Skin of body (tissue), 2 donors: ENCODE results near the gene UBL3. TPM values are rescaled to one million over a fixed set of nuclear protein-coding genes. Genes with fewer than 3 reads are reported as not detected.

Experiments
- DNase-seq: peaks from one replicate; lab custom pipeline; 2025; lab: John Stamatoyannopoulos, UW
- total RNA-seq: library from RNA; depleted of rRNA; stranded (reverse); fragments of >200 nt; gene quantifications from one replicate; pipeline ENCODE4 v1.2.3, GENCODE V29; 2014

UBL3 gene
- total RNA-seq, 1 donor from 2014 or later: 28.7 TPM

DNA sequence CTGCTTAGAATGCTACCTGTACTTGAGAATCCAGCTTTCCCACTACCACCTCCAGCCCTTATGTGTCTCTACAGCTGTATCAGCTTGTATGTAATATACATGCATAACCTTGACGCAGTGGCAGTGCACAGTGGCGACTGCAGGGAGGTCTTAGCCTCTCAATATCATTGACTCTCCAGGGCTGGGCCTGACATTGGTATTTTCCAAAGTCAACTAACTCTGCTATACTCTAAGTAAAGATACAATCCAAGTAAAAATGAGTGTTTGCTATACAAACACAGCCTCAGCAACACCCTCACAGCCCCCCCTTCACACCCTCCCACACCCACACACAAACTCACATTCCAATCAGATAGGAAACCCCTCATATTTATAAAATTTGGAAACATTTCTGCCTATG lies 6.7 kb upstream of the UBL3 start:
- DNase-seq: no peak

DNA sequence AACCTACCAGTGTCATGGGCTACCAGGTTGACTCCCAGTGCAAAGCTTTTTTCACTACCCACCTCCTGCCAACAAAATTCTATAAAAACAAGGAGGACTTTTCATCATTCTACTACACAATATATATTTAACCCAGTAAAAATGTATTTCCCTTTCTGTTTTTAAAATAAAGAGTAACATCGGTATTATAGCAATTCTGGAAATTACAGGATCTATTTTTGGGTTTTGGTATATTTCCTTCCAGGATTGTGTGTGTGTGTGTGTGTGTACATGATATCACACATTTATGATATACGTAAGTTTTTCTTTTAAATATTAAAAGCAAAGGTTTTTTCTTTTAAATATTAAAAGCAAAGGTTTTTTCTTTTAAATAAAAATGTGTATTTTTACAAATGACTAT lies 6.0 kb upstream of the UBL3 start:
- no peak for DNase-seq

DNA sequence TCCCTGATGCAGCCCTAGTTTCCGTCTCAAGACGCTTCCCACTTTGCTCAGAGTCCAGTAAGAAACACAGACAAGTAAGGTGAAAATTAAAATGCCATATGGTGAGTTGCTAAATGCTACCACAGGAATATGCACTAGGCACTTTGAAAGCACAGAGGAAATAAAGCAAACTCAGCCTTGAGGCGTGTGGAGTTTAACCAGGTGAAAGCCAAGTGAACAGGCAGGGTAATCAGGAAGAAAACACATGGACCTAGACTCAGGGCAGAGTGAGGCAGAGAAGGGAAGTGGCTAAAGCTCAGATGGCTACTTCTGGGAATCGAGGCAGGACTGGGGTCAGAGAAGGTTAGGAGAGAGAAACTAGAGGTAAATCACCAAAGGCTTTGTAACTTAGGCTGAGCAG lies 5.4 kb upstream of the UBL3 start:
- DNase-seq: no peak

DNA sequence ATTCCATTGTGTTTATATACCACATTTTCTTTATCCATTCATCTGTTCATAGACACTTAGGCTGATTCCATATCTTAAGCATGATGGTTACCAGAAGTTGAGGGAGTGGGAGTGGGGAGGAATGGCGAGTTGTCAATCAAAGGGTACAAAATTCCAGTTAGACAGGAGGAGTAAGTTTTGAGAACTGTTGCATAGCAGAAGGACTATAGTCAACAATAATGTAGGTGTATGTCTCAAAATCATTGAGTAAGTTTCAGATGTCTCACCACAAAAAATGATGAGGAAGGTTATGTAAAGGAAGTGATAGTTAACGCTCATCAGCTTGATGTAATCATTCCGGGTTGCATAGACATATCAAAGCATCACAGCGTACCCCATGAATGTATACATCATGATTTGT lies 4.6 kb upstream of the UBL3 start:
- DNase-seq: no peak

DNA sequence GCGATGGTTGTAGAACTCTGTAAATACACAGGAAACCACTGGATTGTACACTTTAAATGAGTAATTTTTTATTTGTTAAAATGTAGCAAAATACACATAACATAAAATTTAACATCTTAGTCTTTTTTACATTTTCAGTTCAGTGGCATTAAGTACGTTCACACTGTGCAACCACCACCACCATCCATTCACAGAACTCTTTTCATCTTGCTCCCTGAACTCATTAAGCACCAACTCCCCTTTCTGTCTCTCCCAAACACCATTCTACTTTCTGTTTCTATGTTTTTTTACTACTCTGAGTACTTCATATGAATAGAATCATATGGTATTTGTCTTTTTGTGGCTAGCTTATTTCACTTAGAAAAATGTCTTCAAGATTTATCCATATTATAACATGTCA lies 2.7 kb upstream of the UBL3 start:
- no peak for DNase-seq

DNA sequence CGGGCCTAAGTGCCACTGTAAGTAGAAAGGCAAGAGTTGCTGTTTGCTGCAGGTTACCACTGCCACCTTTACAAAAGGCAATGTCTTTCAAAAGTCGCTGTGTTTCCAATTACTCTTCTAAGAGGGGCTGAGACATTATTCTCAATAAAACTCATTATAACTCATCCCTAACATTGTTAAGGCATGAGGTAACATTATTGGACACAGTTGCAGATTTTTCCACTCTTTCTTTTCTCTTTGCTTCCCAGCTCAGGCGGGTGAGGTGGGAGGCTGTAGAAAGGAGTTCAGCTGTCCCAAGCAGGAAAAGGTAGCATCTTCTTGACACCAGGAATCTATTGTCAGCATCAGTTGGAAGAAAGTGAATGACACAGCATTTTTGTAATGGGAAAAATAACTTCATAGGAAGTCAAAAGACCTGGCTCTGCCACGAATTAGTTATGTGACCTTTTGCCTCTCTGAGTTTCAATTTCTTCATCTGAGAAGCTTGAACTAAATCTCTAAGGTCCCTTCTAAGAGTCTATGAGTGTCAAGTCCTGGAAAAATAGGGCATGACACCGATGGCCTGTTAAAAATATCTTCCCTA lies 2.1 kb upstream of the UBL3 start:
- peak; percentile 10 for DNase-seq

DNA sequence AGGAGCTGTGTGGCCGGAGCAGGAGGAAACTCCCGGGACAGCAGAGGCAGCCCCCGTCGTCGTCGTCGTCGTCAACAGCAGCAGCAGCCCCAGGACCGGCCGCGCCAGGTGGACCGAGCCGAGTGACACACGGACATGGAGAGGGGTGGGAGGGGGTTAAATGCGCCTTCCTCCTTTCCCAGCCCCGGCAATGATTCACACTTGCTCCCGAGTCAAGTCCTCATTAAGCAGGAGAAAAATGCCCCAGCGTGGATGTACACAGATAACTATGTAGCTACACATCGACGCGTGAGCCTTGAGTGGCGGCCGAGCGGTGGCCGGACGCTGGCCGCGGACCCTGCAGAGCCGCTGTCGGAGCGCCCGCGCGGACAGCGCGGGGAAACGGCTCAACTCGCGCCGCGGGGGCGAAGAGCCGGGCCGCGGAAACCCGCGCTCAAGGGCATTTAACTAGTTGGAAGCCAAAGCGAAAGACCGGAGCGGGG lies 645 bp downstream of the UBL3 start:
- peak; percentile 65 for DNase-seq

DNA sequence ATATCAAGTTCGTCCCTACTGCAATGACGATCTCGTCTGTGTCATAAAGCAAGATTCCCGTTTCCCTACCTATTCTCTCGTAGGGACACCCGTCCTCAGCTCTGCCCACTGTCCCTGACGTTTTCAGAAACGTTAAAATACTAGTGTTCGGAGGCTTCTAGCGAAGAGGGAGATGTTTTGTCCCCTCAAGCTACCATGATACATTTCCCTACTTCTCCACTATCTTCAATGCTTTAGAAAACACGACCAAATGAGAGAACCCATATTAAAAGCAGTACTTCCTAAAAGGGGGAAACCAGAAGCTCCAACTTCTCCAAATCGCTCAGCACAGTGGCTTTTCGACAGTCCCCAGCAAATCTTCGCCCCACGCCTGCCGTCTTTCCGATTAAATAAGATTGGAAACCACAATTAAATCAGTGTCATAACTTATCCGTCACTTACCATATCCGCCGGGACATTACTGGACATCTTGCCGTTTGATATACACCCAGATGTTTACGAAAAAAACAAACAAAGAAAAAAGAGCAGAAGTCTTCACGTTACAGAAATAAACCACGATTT lies 1.3 kb downstream of the UBL3 start:
- DNase-seq: peak; percentile 43

DNA sequence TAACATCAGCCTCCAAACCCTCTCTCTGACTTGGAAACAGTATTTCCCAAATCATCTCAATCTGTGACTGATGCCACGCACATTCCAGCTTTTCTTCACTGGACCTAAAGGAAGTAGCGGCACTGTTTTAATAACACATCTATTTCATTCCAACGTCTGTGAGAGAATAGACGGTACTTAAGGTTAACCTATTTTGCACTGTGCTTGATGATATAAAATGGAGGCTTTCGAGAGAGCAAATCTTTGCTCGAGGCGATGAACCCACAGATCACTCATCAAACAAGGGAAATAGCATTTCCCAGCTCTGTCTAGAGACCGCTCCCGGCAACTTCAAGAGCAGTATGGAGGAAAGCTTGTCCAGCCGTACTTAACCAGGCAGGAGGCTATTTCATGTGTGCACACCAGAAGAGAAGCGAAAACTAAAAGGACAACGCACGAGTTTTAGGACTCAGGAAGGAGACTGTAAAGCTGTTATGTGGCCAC lies 2.9 kb downstream of the UBL3 start:
- peak; percentile 29 for DNase-seq

DNA sequence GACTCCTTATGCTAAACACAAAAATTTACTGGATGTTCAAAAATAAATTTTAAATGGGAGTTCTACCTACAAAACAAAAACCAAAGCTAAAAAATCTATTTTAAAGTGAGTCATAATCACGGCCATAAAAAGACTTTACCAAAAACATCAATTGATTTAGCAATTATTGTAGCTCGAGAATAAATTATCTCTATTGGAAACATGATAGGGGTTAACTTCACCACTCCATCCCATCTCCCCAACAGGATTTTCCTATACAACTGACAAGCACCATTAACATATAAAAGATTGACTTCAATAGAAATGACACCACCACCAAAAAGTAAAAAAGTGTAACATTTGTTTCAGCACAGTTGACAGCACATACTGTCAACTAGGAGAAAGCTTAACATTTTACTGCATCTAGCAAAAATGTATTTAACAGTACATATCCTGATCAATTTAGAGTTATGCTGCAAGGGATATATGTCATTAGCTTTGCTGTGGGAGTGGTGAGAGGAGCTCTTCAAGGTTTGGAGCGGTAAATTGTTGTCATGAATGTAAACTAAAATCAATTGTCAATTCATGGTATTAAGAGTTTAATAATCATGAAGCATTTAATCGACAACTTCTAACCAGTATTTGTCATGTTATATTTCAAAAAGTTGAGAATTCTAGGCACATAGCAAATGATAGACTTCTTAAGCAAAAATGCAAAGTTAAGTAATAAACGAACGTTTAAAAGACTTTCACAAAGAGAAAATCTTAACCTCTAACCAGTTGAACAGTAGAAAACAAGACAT lies 3.8 kb downstream of the UBL3 start:
- DNase-seq: peak; percentile 21

DNA sequence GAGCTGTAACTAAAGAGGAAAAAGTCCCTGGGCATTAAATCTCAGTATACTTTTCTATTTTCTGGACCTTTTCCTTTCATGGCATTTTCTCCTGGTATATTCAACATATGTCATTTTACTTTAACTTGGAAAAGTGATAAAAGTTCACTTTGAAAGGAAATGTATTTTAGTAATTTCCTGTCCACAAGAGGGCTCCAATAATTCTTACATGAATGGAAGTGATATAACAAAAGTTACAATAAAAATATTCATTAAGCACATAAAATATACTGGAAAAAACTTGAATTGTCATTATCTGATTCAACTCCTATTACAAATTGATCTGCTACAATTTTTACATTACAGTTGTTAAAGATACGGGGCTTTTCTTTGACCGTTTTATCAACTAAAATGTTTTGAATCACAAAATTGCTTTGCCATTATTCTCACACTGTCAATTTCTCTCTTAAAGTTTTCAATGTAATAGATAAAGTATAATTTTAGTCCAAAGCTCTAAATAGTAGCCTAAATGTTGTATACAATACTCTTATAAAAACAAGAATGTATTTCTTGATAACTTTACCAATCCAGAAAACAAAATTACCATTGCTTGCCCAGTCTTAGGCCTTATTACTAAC lies 4.9 kb downstream of the UBL3 start:
- DNase-seq: no peak

DNA sequence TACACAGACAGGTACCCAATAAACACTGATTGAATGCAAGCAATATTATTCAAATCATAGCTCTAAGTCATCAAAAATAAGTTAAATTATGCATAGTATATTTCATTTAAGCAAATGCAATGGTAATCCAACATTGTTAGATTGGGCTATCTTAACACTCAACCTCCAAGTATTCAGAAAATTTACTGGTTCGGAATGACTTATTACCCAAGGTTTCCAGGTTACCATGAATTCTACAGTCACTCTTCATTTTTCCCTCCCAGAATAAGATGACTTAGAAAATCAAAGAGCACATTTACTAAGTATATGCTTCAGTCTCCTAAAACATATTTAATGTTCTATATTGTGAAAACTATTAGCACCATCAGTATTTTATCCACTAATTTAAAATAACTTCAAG lies 6.0 kb downstream of the UBL3 start:
- DNase-seq: no peak

DNA sequence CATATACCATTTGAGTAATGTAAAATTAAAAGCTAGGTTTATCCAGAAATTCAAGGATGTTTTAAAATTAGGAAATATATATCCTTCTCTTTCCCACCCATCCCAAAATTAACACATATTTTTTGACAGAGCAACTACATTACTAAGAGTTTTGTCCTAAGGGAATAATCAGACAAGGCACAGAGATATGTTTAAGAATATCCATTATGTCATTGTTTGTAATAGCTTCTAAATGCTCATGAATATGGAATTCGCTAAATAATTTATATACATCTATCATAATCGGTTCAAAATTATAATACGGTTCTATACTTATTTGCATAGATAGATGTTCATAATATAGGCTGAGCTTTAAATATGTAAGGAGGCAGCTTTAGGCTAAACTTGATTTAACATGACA lies 9.8 kb downstream of the UBL3 start:
- no peak for DNase-seq

DNA sequence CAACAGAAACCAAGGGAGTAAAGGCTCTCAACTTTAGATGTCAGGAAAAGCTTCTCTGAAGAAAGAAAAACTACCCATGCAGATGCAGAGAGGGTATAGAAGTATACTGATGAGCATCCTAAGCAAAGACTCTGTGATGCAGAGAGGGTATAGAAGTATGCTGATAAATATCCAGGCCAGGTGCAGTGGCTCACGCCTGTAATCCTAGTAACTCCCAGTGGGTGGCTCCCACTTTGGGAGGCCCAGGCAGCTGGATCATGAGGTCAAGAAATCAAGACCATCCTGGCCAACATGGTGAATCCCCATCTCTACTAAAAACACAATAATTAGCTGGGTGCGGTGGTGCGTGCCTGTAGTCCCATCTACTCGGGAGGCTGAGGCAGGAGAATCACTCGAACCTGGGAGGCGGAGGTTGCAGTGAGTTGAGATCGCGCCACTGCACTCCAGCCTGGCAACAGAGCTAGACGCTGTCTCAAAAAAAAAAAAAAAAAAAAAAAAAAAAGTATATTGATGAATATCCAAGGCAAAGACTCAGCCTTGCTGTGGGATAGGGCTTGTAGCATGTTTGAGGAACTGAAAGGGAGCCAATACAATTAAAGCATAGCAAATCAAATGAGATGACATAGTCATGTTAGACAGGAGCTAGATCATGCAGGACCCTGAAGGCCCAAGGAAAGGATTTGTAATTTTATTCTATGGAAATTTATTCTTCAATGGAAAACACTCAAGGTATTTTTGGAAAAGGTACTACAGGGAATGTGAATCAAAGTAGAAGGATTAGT lies 14.9 kb downstream of the UBL3 start:
- no peak for DNase-seq

DNA sequence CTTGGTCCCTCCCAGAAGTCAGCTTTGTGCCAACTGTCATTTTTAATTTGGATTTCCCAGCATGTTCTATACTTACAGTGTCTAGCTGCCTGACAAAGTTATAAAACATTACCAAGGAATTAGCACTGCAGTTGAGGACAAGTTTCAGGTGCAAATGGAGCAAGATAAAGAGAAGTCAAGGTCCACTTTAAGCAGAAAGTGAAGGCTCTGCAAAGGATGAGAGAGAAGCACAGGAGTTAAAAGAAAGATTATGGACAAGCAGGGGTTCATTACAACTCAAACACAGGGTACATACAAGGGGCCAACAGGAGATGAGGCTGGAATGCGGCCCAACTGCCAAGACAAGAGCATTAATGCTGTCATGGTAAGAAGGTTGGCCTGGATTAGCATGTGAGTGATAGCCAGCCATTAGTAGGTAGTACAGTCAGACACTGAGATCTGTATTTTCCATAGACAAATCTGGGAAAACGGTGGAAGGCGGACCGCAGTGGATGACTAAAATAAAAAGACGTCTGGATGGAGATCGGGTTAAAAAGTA lies 17.6 kb downstream of the UBL3 start:
- no peak for DNase-seq

DNA sequence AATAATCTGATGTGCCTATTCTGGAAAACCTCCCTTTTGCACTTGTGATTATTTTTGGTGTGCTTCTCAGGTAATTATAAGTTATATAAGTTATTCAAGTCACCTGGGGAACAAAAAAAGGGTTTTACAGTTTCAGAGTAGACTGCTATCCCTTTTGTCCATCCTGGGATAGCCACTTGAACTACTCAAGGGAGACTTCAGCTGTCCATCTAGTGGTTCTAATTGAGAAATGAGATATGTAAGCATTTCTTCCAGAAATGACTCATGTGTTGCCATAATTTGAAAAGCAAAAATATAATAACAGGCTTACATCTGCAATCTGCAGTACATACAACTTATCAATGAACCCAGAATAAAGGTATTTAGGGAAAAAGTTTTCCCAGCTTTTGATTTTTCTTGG lies 20.4 kb downstream of the UBL3 start:
- DNase-seq: no peak

DNA sequence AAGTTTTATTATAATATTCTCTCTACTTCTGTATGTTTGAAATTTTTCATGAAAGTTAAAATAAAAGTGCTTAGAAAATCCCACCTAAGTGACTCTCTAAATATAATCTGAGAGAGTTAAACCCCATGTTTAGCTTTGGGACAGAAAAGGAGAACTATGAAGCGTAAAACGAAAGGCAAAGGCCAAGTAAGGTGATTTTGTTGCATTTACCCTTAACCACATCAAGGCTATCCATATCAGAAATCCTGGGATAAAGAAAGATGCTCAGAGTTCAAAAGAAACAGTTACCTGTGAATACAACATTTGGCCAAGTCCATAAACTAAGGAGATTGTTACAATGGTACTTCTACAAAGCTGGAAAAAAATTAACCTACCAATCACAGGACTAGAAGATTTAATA lies 31.3 kb downstream of the UBL3 start:
- DNase-seq: no peak

DNA sequence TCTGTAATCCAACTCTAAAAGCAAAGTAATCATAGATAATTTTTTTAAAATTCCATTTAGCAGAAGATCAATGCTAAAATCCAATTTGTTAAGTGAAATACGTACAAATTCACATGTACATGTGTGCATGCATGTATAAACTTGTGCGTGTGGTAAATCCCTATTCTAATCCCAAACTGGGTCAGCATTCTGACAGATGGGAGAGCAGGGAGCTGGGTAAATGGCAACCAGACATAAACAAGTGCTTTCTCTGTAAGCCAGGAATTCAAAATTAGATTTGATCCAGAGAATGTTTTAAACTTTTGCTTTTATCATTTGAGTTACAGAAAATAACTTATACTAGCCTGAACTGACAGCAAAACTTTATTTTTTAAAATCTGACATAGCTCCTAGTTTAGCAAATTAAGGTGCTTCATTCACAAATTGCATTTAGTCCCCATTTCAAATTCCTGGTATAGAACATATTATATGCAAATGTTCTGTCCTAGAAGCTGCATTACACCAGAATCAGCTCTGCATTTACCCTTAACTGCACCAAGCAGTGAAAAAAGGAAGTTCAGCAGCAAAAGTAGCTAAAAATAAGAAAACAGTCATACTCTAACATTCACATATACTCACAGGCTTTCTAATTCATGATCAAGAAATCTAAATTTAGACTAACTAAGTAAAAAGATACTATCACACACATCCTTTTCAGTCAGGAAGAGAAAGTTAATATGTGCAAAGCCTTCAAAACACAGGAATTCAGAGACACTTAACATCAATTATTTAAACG lies 32.6 kb downstream of the UBL3 start:
- DNase-seq: no peak

DNA sequence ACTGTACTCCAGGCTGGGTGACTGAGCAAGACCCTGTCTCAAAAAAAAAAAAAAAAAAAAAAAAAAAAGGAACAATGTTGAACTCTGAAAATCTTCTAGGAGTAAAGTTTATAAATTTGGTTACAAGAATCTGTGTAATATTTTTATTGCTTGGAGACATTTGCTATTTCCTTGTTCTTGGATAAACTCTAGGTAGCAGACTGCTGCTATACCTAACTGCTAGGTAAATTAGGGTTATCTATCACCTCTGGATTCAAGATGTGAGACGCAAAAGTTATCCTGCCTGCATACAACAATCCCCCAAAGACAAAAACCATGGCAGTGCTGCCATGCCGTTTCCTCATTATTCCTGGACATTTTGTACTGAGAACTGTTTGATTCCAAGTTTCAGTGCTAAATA lies 33.7 kb downstream of the UBL3 start:
- DNase-seq: no peak

DNA sequence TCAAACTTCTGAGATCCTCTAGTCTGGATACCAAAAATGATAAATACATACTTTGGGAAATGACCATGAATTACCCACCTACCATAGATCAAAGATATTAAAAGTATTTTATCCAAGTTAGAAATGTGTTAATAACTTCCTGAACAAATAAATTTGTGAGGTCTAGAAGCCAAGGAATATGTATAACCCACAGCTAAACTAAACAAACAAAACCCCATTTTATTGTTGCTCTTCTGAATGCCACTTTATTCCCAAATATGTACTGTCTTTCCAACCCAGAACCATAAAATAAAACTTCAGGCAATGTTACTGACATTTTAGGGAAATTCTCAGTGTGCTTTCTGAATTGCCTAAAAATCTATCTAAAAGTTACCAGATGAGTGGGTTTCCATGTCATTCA lies 35.1 kb downstream of the UBL3 start:
- no peak for DNase-seq

DNA sequence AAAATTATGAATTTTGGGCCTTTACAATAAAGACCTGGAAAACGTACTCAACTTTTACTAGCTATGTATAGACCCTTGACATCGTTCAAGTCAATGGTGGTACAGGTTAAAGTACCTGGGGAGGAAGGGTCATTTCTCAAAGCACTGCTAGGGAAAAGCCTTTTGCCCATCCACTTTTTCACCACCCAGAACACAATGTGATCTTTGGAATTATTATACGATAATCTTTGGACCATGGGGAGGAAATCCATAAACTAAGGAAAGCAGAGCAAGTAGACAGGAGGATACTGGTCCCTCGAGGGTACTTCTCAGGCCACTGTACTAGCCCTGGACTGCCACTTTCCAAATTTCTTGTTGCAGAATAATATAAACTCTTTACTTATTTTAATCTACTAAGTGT lies 39.5 kb downstream of the UBL3 start:
- no peak for DNase-seq
